GM19463 (cell line): ENCODE results near the gene GDF2.

Experiments
- ATAC-seq: cut with Tn5 transposase; IDR thresholded peaks from one replicate; pipeline ENCODE4 v1.9.1; 2021; ENCODE audit warnings: mild to moderate bottlenecking, moderate library complexity; ENCODE audit not compliant: unreplicated experiment

The GDF2 gene

GRCh38 chr10:47331954-47332353 is 9.7 kb downstream of the GDF2 start:
- ATAC-seq = no peak

GRCh38 chr10:47332371-47332770 is 10.1 kb downstream of the GDF2 start:
- ATAC-seq = no peak

- no peak for ATAC-seq
Measured at GRCh38 chr10:47332946-47333345, 10.7 kb downstream of the GDF2 start.

GRCh38 chr10:47333532-47333931 is 11.3 kb downstream of the GDF2 start:
- ATAC-seq = no peak

- ATAC-seq = no peak
Measured at GRCh38 chr10:47334466-47335295, 12.4 kb downstream of the GDF2 start.

- ATAC-seq = no peak
Measured at GRCh38 chr10:47335906-47336305, 13.7 kb downstream of the GDF2 start.

- ATAC-seq = no peak
Measured at GRCh38 chr10:47336387-47337134, 14.3 kb downstream of the GDF2 start.

GRCh38 chr10:47337310-47337709 is 15.1 kb downstream of the GDF2 start:
- no peak for ATAC-seq

- ATAC-seq = no peak
Measured at GRCh38 chr10:47339186-47339735, 17.0 kb downstream of the GDF2 start.

- ATAC-seq = no peak
Measured at GRCh38 chr10:47339759-47340607, 17.7 kb downstream of the GDF2 start.

- ATAC-seq = peak; percentile 50
Measured at GRCh38 chr10:47340608-47341170, 18.4 kb downstream of the GDF2 start.

- ATAC-seq = no peak
Measured at GRCh38 chr10:47344996-47345870, 23.0 kb downstream of the GDF2 start.

GRCh38 chr10:47346581-47347302 is 24.5 kb downstream of the GDF2 start:
- no peak for ATAC-seq

GRCh38 chr10:47347303-47347675 is 25.0 kb downstream of the GDF2 start:
- ATAC-seq = no peak

GRCh38 chr10:47348138-47348651 is 25.9 kb downstream of the GDF2 start, which contains the start of gene RBP3:
Gene RBP3, plus strand, starts transcription at chr10:47348363. Its CDS starts 122 bp downstream, at chr10:47348485.
- ATAC-seq = no peak

- no peak for ATAC-seq
Measured at GRCh38 chr10:47348661-47349470, 26.6 kb downstream of the GDF2 start.

- no peak for ATAC-seq
Measured at GRCh38 chr10:47349516-47349915, 27.3 kb downstream of the GDF2 start.

- no peak for ATAC-seq
Measured at GRCh38 chr10:47349941-47350371, 27.7 kb downstream of the GDF2 start.
